Esophagus squamous epithelium (tissue), 5 donors: ENCODE measurements around the gene ADCK1. TPM values are rescaled to one million over a fixed set of nuclear protein-coding genes. Genes with fewer than 3 reads are reported as not detected.

Source experiments
- DNase-seq: peaks from one replicate; lab custom pipeline; 2025; lab: John Stamatoyannopoulos, UW
- H3K27ac ChIP-seq, 4 donors: fragments of 200-600 bp; sonication (generic); one replicate each; pipeline ENCODE4 v1.5.1; 2016 to 2019; ENCODE audit warnings: mild to moderate bottlenecking in 1 of 4
- H3K27me3 ChIP-seq, 4 donors: fragments of 200-600 bp; sonication (generic); 1 replicate in 3 of 4; 2 replicates in 1 of 4; pipeline versions ENCODE4 v1.5.1 to v1.6.0; 2017 to 2021; ENCODE audit warnings: antibody characterized with exemption in 1 of 4
- H3K36me3 ChIP-seq, 3 donors: fragments of 200-600 bp; sonication (generic); one replicate each; pipeline ENCODE4 v1.5.1; 2016 to 2019
- H3K4me1 ChIP-seq, 3 donors: fragments of 200-600 bp; sonication (generic); one replicate each; pipeline ENCODE4 v1.5.1; 2017 to 2019
- H3K4me3 ChIP-seq, 4 donors: fragments of 200-600 bp; sonication (generic); 1 replicate in 3 of 4; 2 replicates in 1 of 4; pipeline ENCODE4 v1.5.1; 2016 to 2019; ENCODE audit warnings: mild to moderate bottlenecking in 2 of 4, moderate library complexity in 1 of 4
- H3K9me3 ChIP-seq, 3 donors: fragments of 200-600 bp; sonication (generic); one replicate each; pipeline ENCODE4 v1.5.1; 2016 to 2019
- POLR2A ChIP-seq, 4 donors: fragments of 450-650 bp; IDR thresholded peaks; one replicate each; pipeline ENCODE4 v1.6.1; 2017; ENCODE audit warnings: antibody characterized with exemption in 4 of 4, mild to moderate bottlenecking in 4 of 4, moderate library complexity in 3 of 4
- WGBS, 2 donors: methylation state at CpG; one replicate each; pipeline ENCODE4 v1.1.5; 2018; 5-methylcytosine and 5-hydroxymethylcytosine counted together
- intact Hi-C: fragments of 100-400 bp; cut with DNase I; formaldehyde crosslinking; loops from one replicate; pipeline ENCODE4 v1.15.0; 2022
- total RNA-seq, 4 donors: library from RNA; depleted of rRNA; stranded (reverse); fragments of >200 nt; gene quantifications; one replicate each; pipeline ENCODE4 v1.1.0, GENCODE V29; 2016
- TF ChIP-seq, protein P1 (sequence below), 6 experiments: fragments of 450-650 bp in 4 of 6; fragments of 200-600 bp in 2 of 6; sonication (generic) in 2 of 6; IDR thresholded peaks; one replicate each; pipeline ENCODE4 v1.5.1; 2016 to 2019; ENCODE audit warnings: antibody characterized with exemption in 6 of 6, mild to moderate bottlenecking in 4 of 6, moderate library complexity in 4 of 6
- donor health status: DM: yes; HTN: yes; CAD: no.

ADCK1 gene
- total RNA-seq, 4 donors from 2014 or later = 3.6 to 5.4 (median 4.4) TPM

DNA sequence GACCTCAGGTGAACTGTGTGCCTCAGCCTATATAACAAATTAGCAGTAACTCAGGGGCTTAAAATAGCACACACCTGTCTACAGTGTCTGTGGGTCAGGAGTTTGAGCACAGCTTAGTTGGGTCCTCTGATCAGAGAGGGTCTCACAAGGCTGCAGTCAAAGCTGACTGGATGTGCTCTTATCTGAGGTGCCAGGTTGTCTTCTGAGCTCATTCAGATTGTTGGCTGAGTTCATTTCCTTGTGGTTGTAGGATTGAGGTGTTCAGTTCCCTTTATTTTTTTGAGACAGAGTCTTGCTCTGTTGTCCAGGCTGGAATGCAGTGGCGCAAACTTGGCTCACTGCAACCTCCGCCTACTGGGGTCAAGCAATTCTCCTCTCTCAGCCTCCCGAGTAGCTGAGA, 164.7 kb downstream of the ADCK1 start:
- Histone ChIP-seq H3K9me3 (no peaks in the 10 kb centered on the region), H3K4me1 (peaks cover 4 to 9% (median 6%) of the 10 kb centered on the region in 3 donors), H3K4me3 (no peak overlapping the region), H3K27ac (no peak overlapping the region), H3K27me3 (peaks cover 0 to 42% (median 0%) of the 10 kb centered on the region in 4 donors), H3K36me3 (no peaks in the 10 kb centered on the region)
- WGBS, 2 donors = 89% methylated on average over 3 of the region's 3 CpGs; no CpG with 5 or more reads in 1 of the 2 donors
- intact Hi-C loops = no loop called here
- no peak for DNase-seq
- TF ChIP-seq, protein P1, sequence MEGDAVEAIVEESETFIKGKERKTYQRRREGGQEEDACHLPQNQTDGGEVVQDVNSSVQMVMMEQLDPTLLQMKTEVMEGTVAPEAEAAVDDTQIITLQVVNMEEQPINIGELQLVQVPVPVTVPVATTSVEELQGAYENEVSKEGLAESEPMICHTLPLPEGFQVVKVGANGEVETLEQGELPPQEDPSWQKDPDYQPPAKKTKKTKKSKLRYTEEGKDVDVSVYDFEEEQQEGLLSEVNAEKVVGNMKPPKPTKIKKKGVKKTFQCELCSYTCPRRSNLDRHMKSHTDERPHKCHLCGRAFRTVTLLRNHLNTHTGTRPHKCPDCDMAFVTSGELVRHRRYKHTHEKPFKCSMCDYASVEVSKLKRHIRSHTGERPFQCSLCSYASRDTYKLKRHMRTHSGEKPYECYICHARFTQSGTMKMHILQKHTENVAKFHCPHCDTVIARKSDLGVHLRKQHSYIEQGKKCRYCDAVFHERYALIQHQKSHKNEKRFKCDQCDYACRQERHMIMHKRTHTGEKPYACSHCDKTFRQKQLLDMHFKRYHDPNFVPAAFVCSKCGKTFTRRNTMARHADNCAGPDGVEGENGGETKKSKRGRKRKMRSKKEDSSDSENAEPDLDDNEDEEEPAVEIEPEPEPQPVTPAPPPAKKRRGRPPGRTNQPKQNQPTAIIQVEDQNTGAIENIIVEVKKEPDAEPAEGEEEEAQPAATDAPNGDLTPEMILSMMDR (IDR thresholded peaks at IDR 0.05) = no peak

DNA sequence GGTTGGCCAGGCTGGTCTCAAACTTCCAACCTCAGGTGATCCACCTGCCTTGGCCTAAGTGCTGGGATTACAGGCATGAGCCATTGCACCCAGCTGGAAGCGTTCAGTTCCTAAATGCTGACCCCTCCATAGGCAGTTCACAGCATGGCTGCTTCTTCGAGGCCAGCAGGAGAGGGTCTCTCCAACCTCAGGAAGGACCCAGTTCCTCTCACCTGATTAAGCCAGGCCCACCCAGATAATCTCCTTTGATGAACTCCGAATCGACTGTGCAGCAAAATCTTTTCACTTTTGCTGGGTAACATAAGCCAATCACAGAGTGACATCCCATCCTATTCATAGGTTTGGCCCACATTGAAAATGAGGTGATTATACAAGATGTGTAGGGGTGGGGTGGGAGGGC, 165.1 kb downstream of the ADCK1 start:
- Histone ChIP-seq H3K27ac (no peak overlapping the region), H3K27me3 (peaks cover 0 to 42% (median 0%) of the 10 kb centered on the region in 4 donors), H3K4me1 (peaks cover 4 to 9% (median 6%) of the 10 kb centered on the region in 3 donors), H3K36me3 (no peaks in the 10 kb centered on the region), H3K9me3 (no peaks in the 10 kb centered on the region), H3K4me3 (no peak overlapping the region)
- intact Hi-C loops = no loop called here
- TF ChIP-seq POLR2A (IDR thresholded peaks at IDR 0.05) = no peak
- TF ChIP-seq, protein P1 (IDR thresholded peaks at IDR 0.05) = no peak
- no peak for DNase-seq
- WGBS, 2 donors = 96% methylated on average over 3 to 4 of the region's 4 CpGs

DNA sequence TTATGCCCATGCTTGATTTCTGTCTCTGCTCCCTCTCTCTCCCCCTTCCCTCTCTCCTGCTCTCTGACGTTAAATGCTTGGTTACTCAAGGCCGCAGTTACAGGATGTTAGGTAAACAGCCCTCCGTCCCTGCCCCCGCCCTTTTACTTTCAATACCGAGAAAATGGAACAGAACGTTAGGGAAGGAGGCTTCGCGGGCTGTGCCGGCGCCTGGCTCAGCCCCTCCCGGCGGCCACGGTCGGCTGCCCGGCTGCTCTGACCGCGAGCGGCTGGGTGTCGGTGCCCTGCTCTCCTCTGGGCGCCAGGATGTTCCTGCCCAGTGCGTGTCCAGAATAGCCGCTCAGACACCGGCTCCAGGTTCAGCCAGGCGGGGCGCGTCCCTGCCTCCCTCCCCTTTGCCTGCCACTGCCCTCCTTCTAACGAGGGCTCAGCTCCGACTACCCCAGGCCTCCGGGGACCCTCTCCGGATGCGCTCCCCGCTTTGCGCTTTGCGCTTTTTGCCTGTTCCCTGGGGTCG, 166.1 kb downstream of the ADCK1 start:
- Histone ChIP-seq H3K36me3 (no peaks in the 10 kb centered on the region), H3K27me3 (peaks cover 0 to 42% (median 0%) of the 10 kb centered on the region in 4 donors), H3K27ac (no peak overlapping the region), H3K4me3 (peak overlapping the region; percentile 4 to 59 (median 26)), H3K9me3 (no peaks in the 10 kb centered on the region), H3K4me1 (peaks cover 4 to 9% (median 6%) of the 10 kb centered on the region in 3 donors)
- DNase-seq = no peak
- intact Hi-C loops = no loop called here
- 0 to 5% methylated on average over 11 to 26 of the region's 35 CpGs for WGBS, 2 donors
- no peak for TF ChIP-seq POLR2A (IDR thresholded peaks at IDR 0.05)
- TF ChIP-seq, protein P1 (IDR thresholded peaks at IDR 0.05) = no peak

DNA sequence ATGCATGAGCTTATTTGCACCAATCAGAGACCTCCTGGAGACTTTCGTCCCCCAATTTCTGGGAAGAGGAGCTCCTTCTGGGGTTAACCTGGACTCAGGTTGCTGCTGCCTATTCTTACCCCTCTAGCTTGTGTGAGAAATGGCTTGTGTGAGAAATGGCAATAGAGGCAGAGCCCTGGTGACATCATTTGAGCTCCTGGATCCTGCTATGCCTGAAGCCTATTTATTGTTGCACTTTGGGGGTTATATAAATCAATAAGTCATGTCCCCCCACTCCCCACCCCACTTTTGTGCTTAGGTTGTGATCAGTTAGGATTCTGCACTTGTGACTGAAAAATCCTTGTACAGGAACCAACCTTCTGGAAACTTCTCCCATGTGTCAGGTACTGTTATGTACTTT, 167.2 kb downstream of the ADCK1 start:
- Histone ChIP-seq H3K4me3 (no peak overlapping the region), H3K9me3 (no peaks in the 10 kb centered on the region), H3K27ac (no peak overlapping the region), H3K27me3 (peaks cover 0 to 39% (median 0%) of the 10 kb centered on the region in 4 donors), H3K4me1 (peaks cover 4 to 9% (median 6%) of the 10 kb centered on the region in 3 donors), H3K36me3 (no peaks in the 10 kb centered on the region)
- intact Hi-C loops = no loop called here
- DNase-seq = no peak
- WGBS, 2 donors = 86 to 89% methylated on average over 1 of the region's 1 CpG
- no peak for TF ChIP-seq POLR2A (IDR thresholded peaks at IDR 0.05)
- TF ChIP-seq, protein P1 (IDR thresholded peaks at IDR 0.05) = no peak

DNA sequence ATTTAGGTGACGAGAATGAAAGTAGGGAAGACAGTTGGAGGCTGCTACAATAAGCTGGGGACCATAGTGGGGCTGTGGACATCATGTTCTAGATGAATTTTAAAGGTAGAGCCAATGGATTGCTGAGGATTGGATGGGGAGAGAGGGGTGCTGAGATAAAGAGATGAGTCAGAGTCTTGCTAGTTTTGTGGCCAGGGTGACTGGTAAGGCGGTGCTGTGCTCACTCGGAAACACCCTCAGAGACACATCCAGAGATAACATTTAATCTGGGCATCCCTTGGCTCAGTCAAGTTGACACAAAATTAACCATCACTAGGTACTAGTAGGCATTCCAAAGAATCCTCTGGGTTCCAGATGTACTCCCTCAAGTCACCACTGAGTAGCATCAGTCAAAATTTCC, 170.7 kb downstream of the ADCK1 start:
- TF ChIP-seq POLR2A (IDR thresholded peaks at IDR 0.05) = no peak
- TF ChIP-seq, protein P1 (IDR thresholded peaks at IDR 0.05) = no peak
- no peaks in the 10 kb centered on the region for H3K9me3 ChIP-seq
- H3K27me3 ChIP-seq = peaks cover 0 to 25% (median 0%) of the 10 kb centered on the region in 4 donors
- intact Hi-C loops = no loop called here
- DNase-seq = no peak
- no peak overlapping the region for H3K27ac ChIP-seq
- peaks cover 4 to 7% (median 5%) of the 10 kb centered on the region in 3 donors for H3K4me1 ChIP-seq
- WGBS, 2 donors = 56 to 72% methylated on average over 3 of the region's 3 CpGs
- H3K36me3 ChIP-seq = no peaks in the 10 kb centered on the region
- H3K4me3 ChIP-seq = no peak overlapping the region
